ENCODE data around the gene DUSP16. TPM values are rescaled to one million over a fixed set of nuclear protein-coding genes. Genes with fewer than 3 reads are reported as not detected.

The DUSP16 gene
- total RNA-seq, 4 donors from 2014 or later, result 16.1 to 47.0 (median 40.0) TPM

DNA sequence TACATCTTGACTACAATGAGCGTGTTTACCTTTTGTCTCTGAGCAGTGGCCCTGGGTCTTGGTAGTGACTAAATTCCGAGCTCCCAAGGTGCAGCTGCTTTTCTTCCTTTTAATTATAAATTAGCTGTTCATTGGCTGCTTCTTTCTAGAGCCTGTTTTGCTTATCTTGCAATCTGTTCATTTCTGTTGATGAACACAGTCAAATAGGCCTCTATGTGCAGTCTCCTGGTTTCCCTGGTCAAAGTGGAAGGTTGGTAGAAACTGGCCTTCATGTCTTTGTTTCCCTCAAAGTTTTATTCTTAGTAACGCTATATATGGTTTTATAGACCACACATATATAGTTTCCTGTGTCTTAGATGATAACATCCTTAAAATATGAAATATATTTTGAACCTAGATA, 94.1 kb downstream of the DUSP16 start:
- 81 to 90% methylated on average over 3 of the region's 3 CpGs for WGBS, 2 donors (ENCODE audit: low coverage in 1 of 2)
- no peaks in the 10 kb centered on the region for H3K9me3 ChIP-seq
- intact Hi-C loops (cut with DNase I; ENCODE audit: low total_unique reads) (no loop called here), in situ Hi-C loops (cut with MboI; ENCODE audit: low pct_ligation_motif_present in 1 of 4, low pct_unique_long_range_greater_than_20kb in 1 of 4, low sequenced_read_pairs in 3 of 4) (no loop called here)
- no peaks in the 10 kb centered on the region for H3K27me3 ChIP-seq
- H3K4me1 ChIP-seq, result no peaks in the 10 kb centered on the region
- DNase-seq, result no peak
- TF ChIP-seq POLR2AphosphoS5 (IDR thresholded peaks at IDR 0.05), result no peak
- TF ChIP-seq, protein P1, sequence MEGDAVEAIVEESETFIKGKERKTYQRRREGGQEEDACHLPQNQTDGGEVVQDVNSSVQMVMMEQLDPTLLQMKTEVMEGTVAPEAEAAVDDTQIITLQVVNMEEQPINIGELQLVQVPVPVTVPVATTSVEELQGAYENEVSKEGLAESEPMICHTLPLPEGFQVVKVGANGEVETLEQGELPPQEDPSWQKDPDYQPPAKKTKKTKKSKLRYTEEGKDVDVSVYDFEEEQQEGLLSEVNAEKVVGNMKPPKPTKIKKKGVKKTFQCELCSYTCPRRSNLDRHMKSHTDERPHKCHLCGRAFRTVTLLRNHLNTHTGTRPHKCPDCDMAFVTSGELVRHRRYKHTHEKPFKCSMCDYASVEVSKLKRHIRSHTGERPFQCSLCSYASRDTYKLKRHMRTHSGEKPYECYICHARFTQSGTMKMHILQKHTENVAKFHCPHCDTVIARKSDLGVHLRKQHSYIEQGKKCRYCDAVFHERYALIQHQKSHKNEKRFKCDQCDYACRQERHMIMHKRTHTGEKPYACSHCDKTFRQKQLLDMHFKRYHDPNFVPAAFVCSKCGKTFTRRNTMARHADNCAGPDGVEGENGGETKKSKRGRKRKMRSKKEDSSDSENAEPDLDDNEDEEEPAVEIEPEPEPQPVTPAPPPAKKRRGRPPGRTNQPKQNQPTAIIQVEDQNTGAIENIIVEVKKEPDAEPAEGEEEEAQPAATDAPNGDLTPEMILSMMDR (IDR thresholded peaks at IDR 0.05), result no peak
- no peak for TF ChIP-seq EP300 (IDR thresholded peaks at IDR 0.05; ENCODE audit: low read depth)
- no peak for TF ChIP-seq POLR2A (IDR thresholded peaks at IDR 0.05)
- peak overlapping the region in 2 of 4 donors; percentile 11 to 33 for H3K27ac ChIP-seq
- H3K36me3 ChIP-seq, result no peaks in the 10 kb centered on the region
- H3K4me3 ChIP-seq, result no peak overlapping the region

DNA sequence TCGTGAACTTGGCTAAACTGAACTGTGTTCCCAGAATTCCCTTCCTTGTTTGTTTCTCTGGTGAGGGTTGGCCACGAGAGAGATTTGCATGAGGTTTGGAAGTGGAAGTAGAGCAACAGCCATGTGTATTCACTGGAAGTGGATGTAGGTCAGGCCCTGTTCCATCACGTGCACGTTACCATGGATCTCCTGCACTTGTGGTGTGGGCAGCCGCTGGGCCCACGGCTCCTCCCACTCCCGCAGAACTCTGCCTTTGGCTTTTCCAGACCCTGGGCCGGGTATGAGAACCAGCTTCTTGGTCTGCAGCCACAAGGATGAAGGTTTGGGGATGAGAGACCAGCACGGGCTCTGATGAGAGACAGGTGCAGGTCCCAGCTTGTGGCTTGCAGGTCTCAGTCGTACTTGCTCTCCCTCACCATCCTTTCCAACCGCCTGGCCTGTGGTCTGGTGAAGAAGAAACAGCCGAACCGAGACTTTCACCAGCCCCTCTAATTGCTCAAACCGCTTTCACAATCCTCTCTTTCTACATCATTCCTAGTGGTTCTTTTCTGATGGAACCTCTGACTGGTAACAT, 94.9 kb downstream of the DUSP16 start:
- TF ChIP-seq, protein P1 (IDR thresholded peaks at IDR 0.05), result no peak
- TF ChIP-seq EP300 (IDR thresholded peaks at IDR 0.05; ENCODE audit: low read depth), result no peak
- TF ChIP-seq POLR2AphosphoS5 (IDR thresholded peaks at IDR 0.05), result no peak
- TF ChIP-seq POLR2A (IDR thresholded peaks at IDR 0.05), result no peak
- no peaks in the 10 kb centered on the region for H3K4me1 ChIP-seq
- H3K27ac ChIP-seq, result peak overlapping the region in 3 of 4 donors; percentile 6 to 36 (median 11)
- H3K36me3 ChIP-seq, result no peaks in the 10 kb centered on the region
- H3K9me3 ChIP-seq, result no peaks in the 10 kb centered on the region
- peak; percentile 30 for DNase-seq
- no peak overlapping the region for H3K4me3 ChIP-seq
- H3K27me3 ChIP-seq, result no peaks in the 10 kb centered on the region
- WGBS, 2 donors (ENCODE audit: low coverage in 1 of 2), result 74 to 79% methylated on average over 7 to 14 of the region's 14 CpGs
- intact Hi-C loops (cut with DNase I; ENCODE audit: low total_unique reads), result no loop called here
- in situ Hi-C loops (cut with MboI; ENCODE audit: low pct_ligation_motif_present in 1 of 4, low pct_unique_long_range_greater_than_20kb in 1 of 4, low sequenced_read_pairs in 3 of 4), result no loop called here

DNA sequence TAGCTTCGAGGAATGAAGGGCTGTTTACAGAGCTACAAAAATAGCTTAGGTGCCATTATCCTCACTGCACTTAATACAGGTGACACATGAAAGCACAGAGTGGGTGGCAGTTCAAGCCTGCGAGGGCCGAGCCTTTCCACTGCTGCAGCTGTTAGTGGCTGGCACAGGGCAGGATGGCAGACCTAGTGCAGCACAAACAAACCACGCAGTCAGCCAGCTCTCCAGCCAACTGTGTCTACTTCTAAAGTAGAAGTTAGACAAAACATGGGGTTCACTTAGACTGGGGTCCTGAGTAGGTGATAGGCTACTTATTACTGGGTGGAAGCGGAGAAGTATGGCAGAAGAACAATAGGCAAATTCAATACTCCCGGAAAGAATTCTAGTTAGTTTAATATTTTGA, 95.4 kb downstream of the DUSP16 start:
- no peaks in the 10 kb centered on the region for H3K4me1 ChIP-seq
- intact Hi-C loops (cut with DNase I; ENCODE audit: low total_unique reads), result no loop called here
- 78 to 87% methylated on average over 3 to 6 of the region's 6 CpGs for WGBS, 2 donors (ENCODE audit: low coverage in 1 of 2)
- DNase-seq, result no peak
- no peaks in the 10 kb centered on the region for H3K27me3 ChIP-seq
- peak overlapping the region in 3 of 4 donors; percentile 6 to 36 (median 27) for H3K27ac ChIP-seq
- TF ChIP-seq POLR2A (IDR thresholded peaks at IDR 0.05), result no peak
- no peak for TF ChIP-seq EP300 (IDR thresholded peaks at IDR 0.05; ENCODE audit: low read depth)
- no peak for TF ChIP-seq POLR2AphosphoS5 (IDR thresholded peaks at IDR 0.05)
- TF ChIP-seq, protein P1 (IDR thresholded peaks at IDR 0.05), result no peak
- H3K36me3 ChIP-seq, result no peaks in the 10 kb centered on the region
- in situ Hi-C loops (cut with MboI; ENCODE audit: low pct_ligation_motif_present in 1 of 4, low pct_unique_long_range_greater_than_20kb in 1 of 4, low sequenced_read_pairs in 3 of 4), result no loop called here
- no peaks in the 10 kb centered on the region for H3K9me3 ChIP-seq
- H3K4me3 ChIP-seq, result no peak overlapping the region

DNA sequence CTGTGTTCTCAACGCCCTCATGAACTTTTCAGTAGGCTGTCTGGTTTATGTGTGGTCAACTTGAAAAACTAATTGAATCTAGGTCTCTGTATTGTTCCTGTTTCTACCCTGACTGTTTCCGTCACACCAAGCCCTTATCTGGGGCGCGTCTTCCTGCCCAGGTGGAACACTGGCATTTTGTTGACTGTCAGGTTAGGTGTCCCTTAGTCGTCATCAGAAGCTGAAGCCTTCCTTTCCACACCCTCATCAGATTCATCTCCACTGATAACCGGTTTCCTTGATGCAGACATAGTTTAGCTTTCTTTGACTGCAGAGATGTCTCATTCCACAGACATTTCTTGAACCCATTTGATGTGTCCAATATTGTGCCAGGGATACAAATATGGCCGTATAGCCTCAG, 96.5 kb downstream of the DUSP16 start:
- DNase-seq, result no peak
- 74 to 93% methylated on average over 3 to 7 of the region's 7 CpGs for WGBS, 2 donors (ENCODE audit: low coverage in 1 of 2)
- Histone ChIP-seq H3K9me3 (no peaks in the 10 kb centered on the region), H3K27ac (peak overlapping the region; percentile 6 to 51 (median 27)), H3K36me3 (no peaks in the 10 kb centered on the region), H3K4me1 (no peaks in the 10 kb centered on the region), H3K4me3 (no peak overlapping the region), H3K27me3 (no peaks in the 10 kb centered on the region)
- in situ Hi-C loops (cut with MboI; ENCODE audit: low pct_ligation_motif_present in 1 of 4, low pct_unique_long_range_greater_than_20kb in 1 of 4, low sequenced_read_pairs in 3 of 4), result no loop called here
- intact Hi-C loops (cut with DNase I; ENCODE audit: low total_unique reads), result no loop called here
- TF ChIP-seq, protein P1 (IDR thresholded peaks at IDR 0.05), result no peak
- TF ChIP-seq POLR2AphosphoS5 (IDR thresholded peaks at IDR 0.05) (peak in 2 of 3 donors; percentile 22 to 23), POLR2A (IDR thresholded peaks at IDR 0.05) (no peak), EP300 (IDR thresholded peaks at IDR 0.05; ENCODE audit: low read depth) (no peak)

All from transverse colon (tissue), 4 donors.